Hepatocyte (in vitro differentiated cells): ENCODE measurements around the gene SERGEF. TPM values are rescaled to one million over a fixed set of nuclear protein-coding genes. Genes with fewer than 3 reads are reported as not detected.
"Not testable (repeated sequence)": the region's sequence is repeated elsewhere in the genome, so short reads cannot be mapped to it uniquely, and the experiment has no call there.

Experiments
- DNase-seq: peaks from one replicate; pipeline ENCODE4 v3.0.0-alpha.2; 2016; ENCODE audit warnings: low spot score
- H2AFZ ChIP-seq: fragments of 200-600 bp; sonication (generic); 2 replicates; pipeline ENCODE4 v1.6.0; 2016; ENCODE audit warnings: antibody characterized with exemption, mild to moderate bottlenecking
- H3K27ac ChIP-seq: fragments of 200-600 bp; sonication (generic); 2 replicates; pipeline ENCODE4 v1.5.1; 2016; ENCODE audit warnings: mild to moderate bottlenecking
- H3K27me3 ChIP-seq: fragments of 200-600 bp; sonication (generic); 2 replicates; pipeline ENCODE4 v1.6.1; 2016
- H3K36me3 ChIP-seq: fragments of 200-600 bp; sonication (generic); replicated peaks from 2 replicates; pipeline ENCODE4 v1.5.1; 2016; ENCODE audit warnings: low read depth; ENCODE audit not compliant: insufficient read depth
- H3K4me1 ChIP-seq: fragments of 200-600 bp; sonication (generic); 2 replicates; pipeline ENCODE4 v1.5.1; 2016; ENCODE audit warnings: mild to moderate bottlenecking, moderate library complexity; ENCODE audit not compliant: insufficient read depth
- H3K4me2 ChIP-seq: fragments of 200-600 bp; sonication (generic); 2 replicates; pipeline ENCODE4 v1.6.0; 2016
- H3K4me3 ChIP-seq: fragments of 200-600 bp; sonication (generic); 2 replicates; pipeline ENCODE4 v1.5.1; 2016; ENCODE audit warnings: mild to moderate bottlenecking
- H3K79me2 ChIP-seq: fragments of 200-600 bp; sonication (generic); 2 replicates; pipeline ENCODE4 v1.6.0; 2017; ENCODE audit warnings: mild to moderate bottlenecking
- H3K9me2 ChIP-seq: fragments of 200-600 bp; sonication (generic); replicated peaks from 2 replicates; pipeline ENCODE4 v1.6.0; 2017; ENCODE audit warnings: mild to moderate bottlenecking; ENCODE audit not compliant: insufficient read depth
- H3K9me3 ChIP-seq: fragments of 200-600 bp; sonication (generic); 2 replicates; pipeline ENCODE4 v1.5.1; 2016; ENCODE audit warnings: low read depth, mild to moderate bottlenecking
- H4K20me1 ChIP-seq: fragments of 200-600 bp; sonication (generic); 2 replicates; pipeline ENCODE4 v1.6.0; 2016; ENCODE audit warnings: mild to moderate bottlenecking; ENCODE audit not compliant: insufficient read depth, poor library complexity, severe bottlenecking
- EZH2 ChIP-seq: fragments of 200-600 bp; sonication (generic); IDR thresholded peaks from 2 replicates; pipeline ENCODE4 v1.6.1; 2016; ENCODE audit warnings: antibody characterized with exemption, mild to moderate bottlenecking, borderline replicate concordance
- EZH2phosphoT487 ChIP-seq: fragments of 200-600 bp; sonication (generic); IDR thresholded peaks from one replicate; pipeline ENCODE4 v1.6.1; 2018; ENCODE audit warnings: antibody characterized with exemption, mild to moderate bottlenecking, low read depth, moderate library complexity; ENCODE audit not compliant: unreplicated experiment, severe bottlenecking
- WGBS: methylation state at CpG from one replicate; pipeline ENCODE4 v1.1.6; 2016; ENCODE audit warnings: low lambda C conversion rate; ENCODE audit errors: missing lambda C conversion rate; 5-methylcytosine and 5-hydroxymethylcytosine counted together
- polyA plus RNA-seq: library from polyadenylated mRNA; unstranded; fragments of >200 nt; fragmentation: Nextera tagmentation; extraction: Ambion mirVana; gene quantifications from 2 replicates; pipeline ENCODE4 v1.2.1, GENCODE V29; 2016
- total RNA-seq: library from RNA; depleted of rRNA; stranded (reverse); fragments of >200 nt; gene quantifications from 2 replicates; pipeline ENCODE4 v1.2.3, GENCODE V29; 2014
- TF ChIP-seq, protein P1 (sequence below): fragments of 200-600 bp; sonication (generic); IDR thresholded peaks from 2 replicates; pipeline ENCODE4 v1.5.1; 2016; ENCODE audit warnings: antibody characterized with exemption, mild to moderate bottlenecking; ENCODE audit not compliant: poor library complexity

Gene SERGEF
- total and polyA plus RNA-seq, 2 experiments from 2014 or later, result 21.7 to 28.7 TPM

DNA sequence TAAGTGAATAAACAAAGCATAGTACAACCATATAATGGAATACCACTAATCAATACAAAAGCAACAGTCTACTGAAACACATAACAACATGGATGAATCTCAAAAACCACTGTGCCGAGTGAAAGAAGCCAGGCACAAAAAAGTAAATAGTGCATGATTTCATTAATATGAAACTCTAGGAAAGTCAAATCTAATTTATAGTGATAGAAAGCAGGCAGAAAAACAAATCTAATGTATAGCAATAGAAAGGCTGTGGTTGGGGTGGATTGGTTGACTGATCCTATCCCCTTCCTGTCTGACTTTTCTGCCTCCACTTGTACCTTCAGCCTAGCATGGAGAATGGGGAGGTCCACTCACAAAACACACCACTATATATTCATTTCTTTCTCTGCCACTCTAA is 115.4 kb downstream of the SERGEF start:
- no peak for DNase-seq
- TF ChIP-seq, protein P1, sequence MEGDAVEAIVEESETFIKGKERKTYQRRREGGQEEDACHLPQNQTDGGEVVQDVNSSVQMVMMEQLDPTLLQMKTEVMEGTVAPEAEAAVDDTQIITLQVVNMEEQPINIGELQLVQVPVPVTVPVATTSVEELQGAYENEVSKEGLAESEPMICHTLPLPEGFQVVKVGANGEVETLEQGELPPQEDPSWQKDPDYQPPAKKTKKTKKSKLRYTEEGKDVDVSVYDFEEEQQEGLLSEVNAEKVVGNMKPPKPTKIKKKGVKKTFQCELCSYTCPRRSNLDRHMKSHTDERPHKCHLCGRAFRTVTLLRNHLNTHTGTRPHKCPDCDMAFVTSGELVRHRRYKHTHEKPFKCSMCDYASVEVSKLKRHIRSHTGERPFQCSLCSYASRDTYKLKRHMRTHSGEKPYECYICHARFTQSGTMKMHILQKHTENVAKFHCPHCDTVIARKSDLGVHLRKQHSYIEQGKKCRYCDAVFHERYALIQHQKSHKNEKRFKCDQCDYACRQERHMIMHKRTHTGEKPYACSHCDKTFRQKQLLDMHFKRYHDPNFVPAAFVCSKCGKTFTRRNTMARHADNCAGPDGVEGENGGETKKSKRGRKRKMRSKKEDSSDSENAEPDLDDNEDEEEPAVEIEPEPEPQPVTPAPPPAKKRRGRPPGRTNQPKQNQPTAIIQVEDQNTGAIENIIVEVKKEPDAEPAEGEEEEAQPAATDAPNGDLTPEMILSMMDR, result no peak
- no peak for TF ChIP-seq EZH2phosphoT487
- TF ChIP-seq EZH2, result no peak
- H3K4me3 ChIP-seq, result no peak overlapping the region
- no peak overlapping the region for H3K4me2 ChIP-seq
- no peaks in the 10 kb centered on the region for H3K4me1 ChIP-seq
- no peaks in the 10 kb centered on the region for H3K79me2 ChIP-seq
- no peaks in the 10 kb centered on the region for H3K36me3 ChIP-seq
- no peaks in the 10 kb centered on the region for H3K9me3 ChIP-seq
- no peaks in the 10 kb centered on the region for H4K20me1 ChIP-seq
- 72% methylated on average over 1 of the region's 1 CpG for WGBS
- no peak overlapping the region for H3K27ac ChIP-seq
- no peaks in the 10 kb centered on the region for H3K9me2 ChIP-seq
- H2AFZ ChIP-seq, result no peak overlapping the region
- H3K27me3 ChIP-seq, result no peaks in the 10 kb centered on the region

DNA sequence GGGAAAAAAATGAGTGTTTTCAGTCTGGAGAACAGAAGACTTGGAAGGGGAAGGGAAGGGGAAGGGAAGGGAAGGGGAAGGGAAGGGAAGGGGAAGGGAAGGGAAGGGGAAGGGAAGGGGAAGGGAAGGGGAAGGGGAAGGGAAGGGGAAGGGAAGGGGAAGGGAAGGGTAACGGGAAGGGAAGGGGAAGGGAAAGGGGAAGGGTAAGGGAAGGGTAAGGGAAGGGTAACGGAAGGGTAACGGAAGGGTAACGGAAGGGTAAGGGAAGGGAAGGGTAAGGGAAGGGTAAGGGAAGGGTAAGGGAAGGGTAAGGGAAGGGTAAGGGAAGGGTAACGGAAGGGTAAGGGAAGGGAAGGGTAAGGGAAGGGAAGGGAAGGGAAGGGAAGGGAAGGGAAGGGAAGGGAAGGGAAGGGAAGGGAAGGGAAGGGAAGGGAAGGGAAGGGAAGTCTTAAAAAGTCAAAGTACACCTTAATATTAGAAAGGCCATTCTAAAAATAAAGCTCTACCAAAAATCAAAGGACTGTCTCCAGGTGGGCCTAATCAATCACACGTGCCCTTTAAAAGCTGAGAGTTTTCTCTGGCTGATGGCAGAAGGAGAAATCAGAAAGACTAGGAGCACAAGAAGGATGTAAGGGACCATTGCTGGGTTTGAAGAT is 116.2 kb downstream of the SERGEF start:
- not testable (repeated sequence) for H3K4me2 ChIP-seq, H3K9me2 ChIP-seq, H3K4me3 ChIP-seq, H3K4me1 ChIP-seq, DNase-seq, H3K9me3 ChIP-seq, H2AFZ ChIP-seq, H3K27ac ChIP-seq, H3K27me3 ChIP-seq, H3K36me3 ChIP-seq, H4K20me1 ChIP-seq, H3K79me2 ChIP-seq
- WGBS, result 67% methylated on average over 1 of the region's 6 CpGs

DNA sequence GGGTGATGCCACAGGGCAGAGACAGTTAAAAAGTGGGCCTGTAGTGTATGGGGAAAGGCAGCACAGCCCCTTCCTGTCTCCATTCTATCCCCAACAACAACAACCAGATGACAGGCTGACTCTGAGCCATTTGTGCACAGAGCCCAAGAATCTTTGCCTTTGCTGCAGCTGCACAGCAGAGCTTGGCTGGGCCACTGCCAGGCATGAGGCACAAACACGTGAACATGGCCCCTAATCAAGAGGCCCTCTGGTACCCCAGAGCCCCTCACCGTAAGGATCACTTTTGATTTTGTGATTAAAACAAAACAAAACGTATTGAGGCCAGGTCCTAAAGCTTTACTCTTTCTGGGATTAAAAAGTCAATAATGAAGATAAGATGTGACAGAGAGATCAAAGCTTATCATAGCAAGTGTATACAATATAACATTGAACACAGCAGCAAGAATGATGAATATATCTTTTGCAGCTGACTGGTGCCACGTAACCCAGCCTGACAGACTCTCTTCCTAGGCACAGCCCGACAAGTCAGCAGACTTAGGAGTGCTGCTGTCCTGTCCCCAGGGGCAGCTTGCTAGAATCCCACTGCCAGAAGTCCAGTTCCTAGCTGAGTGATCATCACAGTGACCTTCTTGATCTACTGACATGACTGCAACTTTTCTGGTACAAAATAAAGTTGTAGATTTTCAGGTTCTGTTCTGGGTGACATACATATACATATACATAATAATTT is 117.8 kb downstream of the SERGEF start:
- H2AFZ ChIP-seq, result no peak overlapping the region
- TF ChIP-seq EZH2 (no peak), EZH2phosphoT487 (no peak)
- TF ChIP-seq, protein P1, result no peak
- H3K36me3 ChIP-seq, result no peaks in the 10 kb centered on the region
- no peak for DNase-seq
- H3K27me3 ChIP-seq, result no peaks in the 10 kb centered on the region
- H3K4me1 ChIP-seq, result no peaks in the 10 kb centered on the region
- no peak overlapping the region for H3K4me3 ChIP-seq
- WGBS, result 35% methylated on average over 5 of the region's 5 CpGs
- H4K20me1 ChIP-seq, result no peaks in the 10 kb centered on the region
- H3K79me2 ChIP-seq, result no peaks in the 10 kb centered on the region
- H3K27ac ChIP-seq, result no peak overlapping the region
- H3K9me3 ChIP-seq, result no peaks in the 10 kb centered on the region
- H3K4me2 ChIP-seq, result no peak overlapping the region
- H3K9me2 ChIP-seq, result no peaks in the 10 kb centered on the region

DNA sequence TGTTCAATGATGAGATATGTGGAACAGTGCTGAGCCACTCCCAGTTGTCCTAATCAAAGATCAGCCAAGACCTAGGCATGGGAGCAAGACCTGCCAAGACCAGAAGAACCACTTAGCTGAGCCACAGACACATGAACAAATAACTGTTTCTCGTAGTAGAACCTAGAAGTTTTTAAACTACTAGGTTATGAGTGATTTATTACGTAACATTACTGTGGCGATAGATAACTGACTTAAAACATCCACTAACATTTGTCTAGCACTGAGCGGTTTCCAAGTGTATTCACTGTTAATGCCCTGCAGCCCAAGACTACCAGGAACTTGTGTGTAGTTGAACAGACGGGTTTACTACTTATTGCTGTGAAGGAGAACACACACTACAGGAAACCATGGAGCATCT is 120.4 kb downstream of the SERGEF start:
- no peaks in the 10 kb centered on the region for H3K9me3 ChIP-seq
- TF ChIP-seq, protein P1, result no peak
- no peak for TF ChIP-seq EZH2phosphoT487
- no peak for TF ChIP-seq EZH2

More for the DNA sequence above, 120.4 kb downstream of the SERGEF start:
- Histone ChIP-seq H3K27me3 (no peaks in the 10 kb centered on the region), H3K27ac (no peak overlapping the region), H3K79me2 (no peaks in the 10 kb centered on the region), H2AFZ (no peak overlapping the region), H3K9me2 (no peaks in the 10 kb centered on the region), H3K4me1 (no peaks in the 10 kb centered on the region), H4K20me1 (no peaks in the 10 kb centered on the region), H3K36me3 (no peaks in the 10 kb centered on the region), H3K4me3 (no peak overlapping the region), H3K4me2 (no peak overlapping the region)
- WGBS, result 79% methylated on average over 5 of the region's 5 CpGs
- DNase-seq, result no peak
